Measurements from ENCODE around the gene PRLH. TPM values are rescaled to one million over a fixed set of nuclear protein-coding genes. Genes with fewer than 3 reads are reported as not detected.
"Not testable (repeated sequence)": the region's sequence is repeated elsewhere in the genome, so short reads cannot be mapped to it uniquely, and the experiment has no call there.

PRLH gene
- total RNA-seq, 1 donor from 2014 or later, result not detected

GRCh38 chr2:237604391-237604790, 38.0 kb downstream of the PRLH start:
- H3K4me3 Mint-ChIP-seq (ENCODE audit: low read depth), result no peak overlapping the region

DNA sequence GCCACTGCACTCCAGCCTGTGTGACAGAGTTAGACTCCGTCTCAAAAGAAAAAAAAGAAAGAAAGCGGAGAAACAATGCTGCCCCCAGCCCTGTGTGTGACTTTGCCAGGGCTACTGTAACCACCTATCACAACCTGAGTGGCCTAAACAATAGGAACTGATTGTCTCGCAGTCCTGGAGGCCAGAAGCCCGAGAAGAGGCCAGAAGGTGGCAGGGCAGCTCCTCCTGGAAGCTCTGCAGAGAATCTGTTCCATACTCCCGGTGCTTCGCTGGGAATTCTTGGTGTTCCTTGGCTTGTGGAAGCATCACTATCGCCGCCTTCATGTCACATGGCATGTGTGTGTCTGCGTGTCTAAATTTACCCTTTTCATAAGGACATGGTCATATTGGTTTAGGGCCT, 38.6 kb downstream of the PRLH start:
- H3K4me3 Mint-ChIP-seq (ENCODE audit: low read depth), result no peak overlapping the region
- TF ChIP-seq CTCF (IDR thresholded peaks at IDR 0.05; ENCODE audit: unreplicated experiment), result peak; percentile 12
- peaks cover 46% of the 10 kb centered on the region for H3K27me3 Mint-ChIP-seq
- no peak for DNase-seq (ENCODE audit: low spot score, unreplicated experiment)
- H3K36me3 Mint-ChIP-seq (ENCODE audit: insufficient read depth), result no peaks in the 10 kb centered on the region
- H3K4me1 Mint-ChIP-seq (ENCODE audit: low read depth), result peaks cover 16% of the 10 kb centered on the region
- no peaks in the 10 kb centered on the region for H3K9me3 Mint-ChIP-seq (ENCODE audit: low read depth)
- no peak overlapping the region for H3K27ac Mint-ChIP-seq

More at GRCh38 chr2:237604391-237604790, 38.0 kb downstream of the PRLH start:
- Mint-ChIP-seq H3K27ac (no peak overlapping the region), H3K4me1 (ENCODE audit: low read depth) (peaks cover 16% of the 10 kb centered on the region), H3K36me3 (ENCODE audit: insufficient read depth) (no peaks in the 10 kb centered on the region), H3K9me3 (ENCODE audit: low read depth) (no peaks in the 10 kb centered on the region), H3K27me3 (peaks cover 43% of the 10 kb centered on the region)
- no peak for TF ChIP-seq CTCF (IDR thresholded peaks at IDR 0.05; ENCODE audit: unreplicated experiment)
- no peak for DNase-seq (ENCODE audit: low spot score, unreplicated experiment)

GRCh38 chr2:237606522-237606921, 40.1 kb downstream of the PRLH start:
- not testable (repeated sequence) for H3K9me3 Mint-ChIP-seq (ENCODE audit: low read depth); H3K36me3 Mint-ChIP-seq (ENCODE audit: insufficient read depth); H3K27ac Mint-ChIP-seq; DNase-seq (ENCODE audit: low spot score, unreplicated experiment); H3K4me3 Mint-ChIP-seq (ENCODE audit: low read depth)
- peaks cover 36% of the 10 kb centered on the region for H3K27me3 Mint-ChIP-seq
- H3K4me1 Mint-ChIP-seq (ENCODE audit: low read depth), result peaks cover 15% of the 10 kb centered on the region

- Mint-ChIP-seq H3K27ac (no peak overlapping the region), H3K27me3 (peaks cover 30% of the 10 kb centered on the region), H3K4me3 (ENCODE audit: low read depth) (no peak overlapping the region), H3K4me1 (ENCODE audit: low read depth) (peaks cover 22% of the 10 kb centered on the region), H3K36me3 (ENCODE audit: insufficient read depth) (no peaks in the 10 kb centered on the region), H3K9me3 (ENCODE audit: low read depth) (no peaks in the 10 kb centered on the region)
- no peak for DNase-seq (ENCODE audit: low spot score, unreplicated experiment)
- no peak for TF ChIP-seq CTCF (IDR thresholded peaks at IDR 0.05; ENCODE audit: unreplicated experiment)
Measured at GRCh38 chr2:237612527-237613357, 46.4 kb downstream of the PRLH start.

DNA sequence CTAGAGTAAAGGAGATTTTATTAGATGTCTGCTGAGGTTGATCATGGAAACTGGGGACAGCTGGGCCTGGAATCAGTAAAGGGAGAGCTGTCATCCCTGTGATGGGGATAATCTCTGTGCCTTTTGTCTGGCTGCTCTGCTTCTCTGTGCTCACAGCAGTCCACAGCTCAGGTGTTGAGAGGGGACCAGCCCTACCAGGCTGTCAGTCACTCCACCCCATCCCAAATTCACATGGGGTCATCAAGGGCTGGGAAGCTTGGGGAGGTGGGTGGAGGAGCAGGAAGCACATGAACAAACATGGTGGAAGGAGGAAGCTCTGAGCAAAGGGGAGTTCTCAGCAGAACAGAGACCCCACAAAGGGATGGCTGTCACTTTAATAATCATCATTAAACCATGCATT, 47.3 kb downstream of the PRLH start:
- peaks cover 31% of the 10 kb centered on the region for H3K27me3 Mint-ChIP-seq
- H3K4me1 Mint-ChIP-seq (ENCODE audit: low read depth), result peaks cover 22% of the 10 kb centered on the region
- no peaks in the 10 kb centered on the region for H3K9me3 Mint-ChIP-seq (ENCODE audit: low read depth)
- H3K27ac Mint-ChIP-seq, result peak overlapping the region; percentile 85
- no peak for DNase-seq (ENCODE audit: low spot score, unreplicated experiment)
- H3K4me3 Mint-ChIP-seq (ENCODE audit: low read depth), result no peak overlapping the region
- no peaks in the 10 kb centered on the region for H3K36me3 Mint-ChIP-seq (ENCODE audit: insufficient read depth)
- no peak for TF ChIP-seq CTCF (IDR thresholded peaks at IDR 0.05; ENCODE audit: unreplicated experiment)
